ENCODE data around the gene CROCC2.

CROCC2 gene

GRCh38 chr2:240933048-240933965 is 27.2 kb downstream of the CROCC2 start:
- CTCF ChIA-PET, result no interaction called here
- no peak for DNase-seq (ENCODE audit: low read depth, low spot score)
- TF ChIP-seq CTCF (IDR thresholded peaks at IDR 0.05; ENCODE audit: insufficient read depth, low read length, missing control alignments), result no peak
- H3K4me3 ChIP-seq (ENCODE audit: low read depth, low read length), result no peak overlapping the region
- POLR2A ChIA-PET, result no interaction called here

GRCh38 chr2:240933966-240934700 is 28.0 kb downstream of the CROCC2 start:
- no peak for TF ChIP-seq CTCF (IDR thresholded peaks at IDR 0.05; ENCODE audit: insufficient read depth, low read length, missing control alignments)
- ChIA-PET POLR2A (no interaction called here), CTCF (no interaction called here)
- no peak overlapping the region for H3K4me3 ChIP-seq (ENCODE audit: low read depth, low read length)
- DNase-seq (ENCODE audit: low read depth, low spot score), result no peak

- ChIA-PET POLR2A (no interaction called here), CTCF (no interaction called here)
- no peak for DNase-seq (ENCODE audit: low read depth, low spot score)
- TF ChIP-seq CTCF (IDR thresholded peaks at IDR 0.05; ENCODE audit: insufficient read depth, low read length, missing control alignments), result no peak
- H3K4me3 ChIP-seq (ENCODE audit: low read depth, low read length), result no peak overlapping the region
Observed at GRCh38 chr2:240934701-240935102, 28.6 kb downstream of the CROCC2 start.

- POLR2A ChIA-PET, result no interaction called here
- TF ChIP-seq CTCF (IDR thresholded peaks at IDR 0.05; ENCODE audit: insufficient read depth, low read length, missing control alignments), result no peak
- no peak overlapping the region for H3K4me3 ChIP-seq (ENCODE audit: low read depth, low read length)
- no peak for DNase-seq (ENCODE audit: low read depth, low spot score)
- CTCF ChIA-PET, result no interaction called here
Observed at GRCh38 chr2:240935103-240935876, 29.2 kb downstream of the CROCC2 start.

- POLR2A ChIA-PET, result no interaction called here
- DNase-seq (ENCODE audit: low read depth, low spot score), result no peak
- CTCF ChIA-PET, result no interaction called here
- no peak for TF ChIP-seq CTCF (IDR thresholded peaks at IDR 0.05; ENCODE audit: insufficient read depth, low read length, missing control alignments)
- H3K4me3 ChIP-seq (ENCODE audit: low read depth, low read length), result no peak overlapping the region
Observed at GRCh38 chr2:240936106-240936505, 30.0 kb downstream of the CROCC2 start.

GRCh38 chr2:240946046-240946445 is 39.9 kb downstream of the CROCC2 start:
- no peak overlapping the region for H3K4me3 ChIP-seq (ENCODE audit: low read depth, low read length)
- no peak for DNase-seq (ENCODE audit: low read depth, low spot score)
- POLR2A ChIA-PET, result no interaction called here
- no peak for TF ChIP-seq CTCF (IDR thresholded peaks at IDR 0.05; ENCODE audit: insufficient read depth, low read length, missing control alignments)
- CTCF ChIA-PET, result no interaction called here
